GM19328 (cell line): ENCODE data around the gene OSBPL1A.
A peak's percentile ranks its signal among the peaks of the same experiment; 100 is the strongest.
"Not testable (repeated sequence)": the region's sequence is repeated elsewhere in the genome, so short reads cannot be mapped to it uniquely, and the experiment has no call there.

Experiments
- ATAC-seq: cut with Tn5 transposase; IDR thresholded peaks from one replicate; pipeline ENCODE4 v1.9.1; 2021; ENCODE audit warnings: mild to moderate bottlenecking, moderate library complexity; ENCODE audit not compliant: unreplicated experiment

Gene OSBPL1A

GRCh38 chr18:24189664-24190346 lies 207.8 kb downstream of the OSBPL1A start:
- ATAC-seq, result no peak

- peak; percentile 60 for ATAC-seq
Measured at GRCh38 chr18:24189007-24189528, 208.6 kb downstream of the OSBPL1A start.

GRCh38 chr18:24188120-24188519 lies 209.5 kb downstream of the OSBPL1A start:
- ATAC-seq, result no peak

GRCh38 chr18:24187689-24188088 lies 209.9 kb downstream of the OSBPL1A start:
- no peak for ATAC-seq

GRCh38 chr18:24187049-24187448 lies 210.6 kb downstream of the OSBPL1A start:
- peak; percentile 74 for ATAC-seq

GRCh38 chr18:24185805-24186204 lies 211.8 kb downstream of the OSBPL1A start:
- ATAC-seq, result no peak

GRCh38 chr18:24181806-24182205 lies 215.8 kb downstream of the OSBPL1A start:
- no peak for ATAC-seq

- no peak for ATAC-seq
Measured at GRCh38 chr18:24180048-24180447, 217.6 kb downstream of the OSBPL1A start.

GRCh38 chr18:24177499-24178133 lies 220.0 kb downstream of the OSBPL1A start:
- ATAC-seq, result no peak

GRCh38 chr18:24176727-24177416 lies 220.8 kb downstream of the OSBPL1A start:
- peak; percentile 81 for ATAC-seq

- ATAC-seq, result no peak
Measured at GRCh38 chr18:24173997-24174396, 223.6 kb downstream of the OSBPL1A start.

- no peak for ATAC-seq
Measured at GRCh38 chr18:24170360-24170759, 227.3 kb downstream of the OSBPL1A start.

- ATAC-seq, result no peak
Measured at GRCh38 chr18:24168496-24168895, 229.1 kb downstream of the OSBPL1A start.

GRCh38 chr18:24161304-24161703 lies 236.3 kb downstream of the OSBPL1A start:
- no peak for ATAC-seq

- no peak for ATAC-seq
Measured at GRCh38 chr18:24160086-24160485, 237.5 kb downstream of the OSBPL1A start.

- ATAC-seq, result no peak
Measured at GRCh38 chr18:24157855-24158254, 239.8 kb downstream of the OSBPL1A start.

- ATAC-seq, result no peak
Measured at GRCh38 chr18:24153397-24153796, 244.2 kb downstream of the OSBPL1A start.

GRCh38 chr18:24149591-24149990 lies 248.0 kb downstream of the OSBPL1A start:
- not testable (repeated sequence) for ATAC-seq

- ATAC-seq, result no peak
Measured at GRCh38 chr18:24142376-24142775, 255.2 kb downstream of the OSBPL1A start.

GRCh38 chr18:24140697-24141096 lies 256.9 kb downstream of the OSBPL1A start:
- ATAC-seq, result no peak

GRCh38 chr18:24138789-24139616 lies 258.6 kb downstream of the OSBPL1A start, which contains the start of gene CABYR:
Gene CABYR (plus strand): TSS chr18:24139062. CDS start chr18:24143115, 4,053 bp downstream.
- peak; percentile 82 for ATAC-seq
